B cell (primary cell): ENCODE results near the gene CD86. TPM values are rescaled to one million over a fixed set of nuclear protein-coding genes. Genes with fewer than 3 reads are reported as not detected.

Experiments used
- ATAC-seq: fragments of 200-7000 bp; cut with Tn5 transposase; one replicate; pipeline ENCODE4 v1.10.0; 2021; ENCODE audit warnings: low read depth, mild to moderate bottlenecking, moderate number of reproducible peaks, moderate library complexity
- CTCF ChIA-PET: fragments of 350-600 bp; sonication (Branson Sonifier 250); formaldehyde crosslinking; loops from one replicate; lab custom pipeline; 2021; ENCODE audit warnings: antibody characterized with exemption, inconsistent platforms; lab: Charles Lee
- POLR2A ChIA-PET: fragments of 350-600 bp; sonication (Branson Sonifier 250); formaldehyde crosslinking; loops from one replicate; lab custom pipeline; 2021; ENCODE audit warnings: antibody characterized with exemption; lab: Charles Lee
- DNase-seq: peaks from one replicate; pipeline ENCODE4 v3.0.0; 2013
- H2AFZ ChIP-seq: 2 replicates; pipeline ENCODE4 v1.6.1; 2012; ENCODE audit warnings: mild to moderate bottlenecking, low read depth, low read length; ENCODE audit not compliant: insufficient read depth, poor library complexity, severe bottlenecking
- H3K27ac ChIP-seq, 2 donors: 1 replicate in 1 of 2; 2 replicates in 1 of 2; pipeline ENCODE4 v1.5.1; 2012 to 2013; ENCODE audit warnings: low read length in 2 of 2, mild to moderate bottlenecking in 2 of 2, moderate library complexity in 1 of 2
- H3K27me3 ChIP-seq, 4 experiments: fragments of 200-600 bp in 1 of 4; sonication (generic) in 1 of 4; replicated peaks in 1 of 4; 1 replicate in 2 of 4; 2 replicates in 2 of 4; pipeline versions ENCODE4 v1.6.1 to v1.7.0; 2013 to 2016; ENCODE audit warnings: low read length in 3 of 4, mild to moderate bottlenecking in 2 of 4, mixed read lengths in 1 of 4, moderate library complexity in 1 of 4; ENCODE audit not compliant: insufficient read depth in 4 of 4, control insufficient read depth in 3 of 4; ENCODE audit errors: control extremely low read depth in 1 of 4
- H3K36me3 ChIP-seq, 2 experiments: replicated peaks in 1 of 2; 1 replicate in 1 of 2; 2 replicates in 1 of 2; pipeline versions ENCODE4 v1.6.1 to v1.7.1; 2013; ENCODE audit warnings: low read length in 1 of 2; ENCODE audit not compliant: insufficient read depth in 2 of 2, control insufficient read depth in 1 of 2; ENCODE audit errors: control extremely low read depth in 1 of 2, extremely low read depth in 1 of 2
- H3K4me1 ChIP-seq, 2 donors: fragments of 200-600 bp in 1 of 2; sonication (generic) in 1 of 2; 1 replicate in 1 of 2; 2 replicates in 1 of 2; pipeline versions ENCODE4 v1.5.1 to v1.6.1; 2013 to 2017; ENCODE audit warnings: low read length in 2 of 2; ENCODE audit not compliant: control insufficient read depth in 2 of 2, insufficient read depth in 2 of 2
- H3K4me2 ChIP-seq: replicated peaks from 2 replicates; pipeline ENCODE3; 2012; ENCODE audit warnings: mild to moderate bottlenecking, low read depth, low read length; ENCODE audit not compliant: poor library complexity, severe bottlenecking
- H3K4me3 ChIP-seq, 5 experiments: fragments of 200-600 bp in 1 of 5; sonication (generic) in 1 of 5; 1 replicate in 3 of 5; 2 replicates in 2 of 5; pipeline versions ENCODE4 v1.5.1 to v1.7.0; 2011 to 2016; ENCODE audit warnings: low read length in 4 of 5, mild to moderate bottlenecking in 4 of 5, low read depth in 2 of 5, control low read depth in 1 of 5, moderate library complexity in 1 of 5; ENCODE audit not compliant: insufficient read depth in 1 of 5; ENCODE audit errors: control extremely low read depth in 1 of 5, extremely low read depth in 1 of 5
- H3K79me2 ChIP-seq: fragments of 200-600 bp; sonication (generic); one replicate; pipeline ENCODE4 v1.6.0; 2016; ENCODE audit warnings: low read length; ENCODE audit not compliant: control insufficient read depth, insufficient read depth
- H3K9ac ChIP-seq: fragments of 200-600 bp; sonication (generic); 2 replicates; pipeline ENCODE4 v1.6.1; 2017; ENCODE audit warnings: mild to moderate bottlenecking, low read length, moderate library complexity
- H3K9me3 ChIP-seq, 3 donors: one replicate each; pipeline versions ENCODE4 v1.6.1 to v1.7.1; 2013; ENCODE audit warnings: low read length in 2 of 3; ENCODE audit not compliant: control insufficient read depth in 2 of 3, insufficient read depth in 1 of 3; ENCODE audit errors: control extremely low read depth in 1 of 3
- H4K20me1 ChIP-seq: 2 replicates; pipeline ENCODE4 v1.6.0; 2012; ENCODE audit warnings: mild to moderate bottlenecking, low read length; ENCODE audit not compliant: insufficient read depth, control insufficient read depth, poor library complexity, severe bottlenecking
- H3K27ac Mint-ChIP-seq: one replicate; pipeline ENCODE4 v1.8.0; 2021; ENCODE audit warnings: mixed read lengths
- H3K27me3 Mint-ChIP-seq: one replicate; pipeline ENCODE4 v1.8.0; 2021; ENCODE audit warnings: mixed read lengths
- H3K4me1 Mint-ChIP-seq: one replicate; pipeline ENCODE4 v1.8.0; 2021; ENCODE audit warnings: mixed read lengths
- H3K4me3 Mint-ChIP-seq: one replicate; pipeline ENCODE4 v1.8.0; 2021; ENCODE audit warnings: mixed read lengths
- H3K9me3 Mint-ChIP-seq: one replicate; pipeline ENCODE4 v1.8.0; 2022; ENCODE audit warnings: mixed read lengths; ENCODE audit not compliant: insufficient read depth
- EZH2 ChIP-seq: IDR thresholded peaks from 2 replicates; pipeline ENCODE4 v1.6.1; 2012; ENCODE audit warnings: borderline replicate concordance, low read depth, mild to moderate bottlenecking, moderate library complexity, low read length; ENCODE audit not compliant: insufficient read depth, poor library complexity, severe bottlenecking
- WGBS: methylation state at CpG from one replicate; pipeline ENCODE4 v1.1.5; 2013; ENCODE audit warnings: missing lambda C conversion rate; ENCODE audit not compliant: insufficient coverage; 5-methylcytosine and 5-hydroxymethylcytosine counted together
- intact Hi-C: fragments of 100-400 bp; cut with micrococcal nuclease; formaldehyde crosslinking; loops from one replicate; pipeline ENCODE4 v1.10.0; 2022
- polyA plus RNA-seq: library from polyadenylated mRNA; depleted of rRNA; stranded (reverse); fragments of >200 nt; gene quantifications from 2 replicates; pipeline ENCODE4 v1.2.3, GENCODE V29; 2012
- total RNA-seq, 2 donors: library from RNA; stranded (reverse); fragments of 120-200 nt in 1 of 2; gene quantifications; 1 replicate in 1 of 2; 2 replicates in 1 of 2; pipeline versions ENCODE4 v1.2.3 to v1.2.4, GENCODE V29; 2013 to 2022
- TF ChIP-seq, protein P1 (sequence below): fragments of 200-600 bp; IDR thresholded peaks from one replicate; pipeline ENCODE4 v1.8.0; 2022; ENCODE audit warnings: antibody characterized with exemption, mild to moderate bottlenecking

Gene CD86
- total and polyA plus RNA-seq, 2 donors (not counting 1 experiment from before 2014, with no cell fraction given): 31.5 to 38.2 TPM

DNA sequence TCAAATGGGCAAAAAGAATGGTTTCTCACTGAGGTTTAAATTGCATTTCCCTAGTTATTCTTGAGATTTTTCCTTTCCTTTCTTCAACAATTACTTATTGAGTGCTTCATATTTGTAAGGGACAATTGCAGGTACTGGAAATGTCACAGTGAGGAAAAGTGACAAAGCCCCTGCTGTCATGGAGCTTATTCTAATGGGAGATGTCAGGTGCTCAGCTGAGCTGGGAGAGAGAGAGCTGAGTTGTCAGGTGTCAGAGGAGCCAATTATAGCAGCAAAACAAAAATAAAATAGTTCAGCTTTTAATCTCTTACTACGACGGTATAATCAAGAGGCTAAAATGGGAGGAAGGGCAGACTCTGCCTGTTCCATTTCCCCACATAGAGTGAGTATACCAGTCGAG lies 42.0 kb downstream of the CD86 start:
- Mint-ChIP-seq H3K27ac (no peak overlapping the region), H3K9me3 (no peaks in the 10 kb centered on the region), H3K4me3 (no peak overlapping the region), H3K27me3 (no peaks in the 10 kb centered on the region), H3K4me1 (peaks cover 22% of the 10 kb centered on the region)
- Histone ChIP-seq H3K4me1 (peaks cover 13 to 22% of the 10 kb centered on the region in 2 donors), H3K4me3 (no peak overlapping the region), H3K36me3 (no peaks in the 10 kb centered on the region), H3K9ac (no peak overlapping the region), H3K27ac (no peak overlapping the region), H3K27me3 (no peaks in the 10 kb centered on the region), H3K9me3 (no peaks in the 10 kb centered on the region), H3K4me2 (no peak overlapping the region), H2AFZ (no peak overlapping the region), H4K20me1 (no peaks in the 10 kb centered on the region), H3K79me2 (peaks cover 9% of the 10 kb centered on the region)
- TF ChIP-seq, protein P1, sequence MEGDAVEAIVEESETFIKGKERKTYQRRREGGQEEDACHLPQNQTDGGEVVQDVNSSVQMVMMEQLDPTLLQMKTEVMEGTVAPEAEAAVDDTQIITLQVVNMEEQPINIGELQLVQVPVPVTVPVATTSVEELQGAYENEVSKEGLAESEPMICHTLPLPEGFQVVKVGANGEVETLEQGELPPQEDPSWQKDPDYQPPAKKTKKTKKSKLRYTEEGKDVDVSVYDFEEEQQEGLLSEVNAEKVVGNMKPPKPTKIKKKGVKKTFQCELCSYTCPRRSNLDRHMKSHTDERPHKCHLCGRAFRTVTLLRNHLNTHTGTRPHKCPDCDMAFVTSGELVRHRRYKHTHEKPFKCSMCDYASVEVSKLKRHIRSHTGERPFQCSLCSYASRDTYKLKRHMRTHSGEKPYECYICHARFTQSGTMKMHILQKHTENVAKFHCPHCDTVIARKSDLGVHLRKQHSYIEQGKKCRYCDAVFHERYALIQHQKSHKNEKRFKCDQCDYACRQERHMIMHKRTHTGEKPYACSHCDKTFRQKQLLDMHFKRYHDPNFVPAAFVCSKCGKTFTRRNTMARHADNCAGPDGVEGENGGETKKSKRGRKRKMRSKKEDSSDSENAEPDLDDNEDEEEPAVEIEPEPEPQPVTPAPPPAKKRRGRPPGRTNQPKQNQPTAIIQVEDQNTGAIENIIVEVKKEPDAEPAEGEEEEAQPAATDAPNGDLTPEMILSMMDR: no peak
- TF ChIP-seq EZH2: no peak
- ATAC-seq (no peak), DNase-seq (no peak)
- POLR2A ChIA-PET: no interaction called here
- 100% methylated on average over 1 of the region's 3 CpGs for WGBS
- CTCF ChIA-PET: interaction anchor here (1.1 kb wide), 1 partner anchor 214 kb away, joined by 4 read pairs; no protein-coding TSS in a partner anchor
- intact Hi-C loops: no loop called here

DNA sequence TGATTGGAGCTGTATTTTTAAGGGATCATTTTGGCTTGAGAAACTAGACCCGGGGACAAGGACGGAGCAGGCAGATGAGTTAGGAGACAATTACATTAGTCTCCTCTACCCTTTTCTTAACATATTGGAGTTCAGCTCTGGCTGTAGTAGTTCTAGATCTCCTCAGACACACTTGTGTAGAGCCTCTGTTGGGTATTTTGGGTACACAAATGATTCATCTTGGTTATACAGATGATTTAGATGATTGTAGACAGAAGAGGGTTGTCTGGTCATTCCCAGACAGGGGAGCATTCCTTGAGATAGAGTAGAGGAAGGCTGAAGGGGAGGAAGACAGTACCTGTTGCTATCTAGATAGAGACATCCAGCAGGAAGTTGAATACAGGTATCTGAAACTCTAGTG lies 43.4 kb downstream of the CD86 start:
- WGBS: no CpG with 5 or more reads among the region's 2 CpGs

More for the DNA sequence above, 43.4 kb downstream of the CD86 start:
- H3K9me3 Mint-ChIP-seq: no peaks in the 10 kb centered on the region
- Histone ChIP-seq H3K4me2 (no peak overlapping the region), H3K4me1 (peaks cover 6 to 13% of the 10 kb centered on the region in 2 donors), H3K9me3 (no peaks in the 10 kb centered on the region), H4K20me1 (no peaks in the 10 kb centered on the region), H2AFZ (no peak overlapping the region), H3K36me3 (no peaks in the 10 kb centered on the region), H3K27me3 (no peaks in the 10 kb centered on the region), H3K4me3 (no peak overlapping the region), H3K27ac (no peak overlapping the region), H3K79me2 (peaks cover 9% of the 10 kb centered on the region), H3K9ac (no peak overlapping the region)
- TF ChIP-seq, protein P1: no peak
- TF ChIP-seq EZH2: no peak
- H3K4me1 Mint-ChIP-seq: peaks cover 20% of the 10 kb centered on the region
- ATAC-seq (no peak), DNase-seq (no peak)
- no peak overlapping the region for H3K27ac Mint-ChIP-seq
- intact Hi-C loops: no loop called here
- H3K4me3 Mint-ChIP-seq: no peak overlapping the region
- no peaks in the 10 kb centered on the region for H3K27me3 Mint-ChIP-seq
- ChIA-PET CTCF (interaction anchor here (0.6 to 8.0 kb wide), 4 partner anchors 21 to 160 kb away, joined by 3 to 145 read pairs (median 4); no protein-coding TSS in a partner anchor), POLR2A (no interaction called here)
